Occipital lobe (tissue), 2 donors: ENCODE measurements around the gene STK38. TPM values are rescaled to one million over a fixed set of nuclear protein-coding genes. Genes with fewer than 3 reads are reported as not detected.
"Not testable (repeated sequence)": the region's sequence is repeated elsewhere in the genome, so short reads cannot be mapped to it uniquely, and the experiment has no call there.

ENCODE experiments used
- DNase-seq: peaks from one replicate; lab custom pipeline; 2025; lab: John Stamatoyannopoulos, UW
- total RNA-seq: library from RNA; depleted of rRNA; stranded (reverse); fragments of >200 nt; gene quantifications from one replicate; pipeline ENCODE4 v1.2.3, GENCODE V29; 2014

Gene STK38
- total RNA-seq, 1 donor from 2014 or later, result 11.9 TPM

- DNase-seq, result no peak
Observed at GRCh38 chr6:36489426-36489825, 57.9 kb downstream of the STK38 start.

GRCh38 chr6:36488221-36488620 is 59.1 kb downstream of the STK38 start:
- no peak for DNase-seq

GRCh38 chr6:36487698-36488097 is 59.6 kb downstream of the STK38 start:
- no peak for DNase-seq

- no peak for DNase-seq
Observed at GRCh38 chr6:36484736-36485135, 62.5 kb downstream of the STK38 start.

GRCh38 chr6:36483326-36483725 is 64.0 kb downstream of the STK38 start:
- DNase-seq, result not testable (repeated sequence)

GRCh38 chr6:36479256-36479655 is 68.0 kb downstream of the STK38 start:
- no peak for DNase-seq

GRCh38 chr6:36478051-36478526 is 69.2 kb downstream of the STK38 start:
- DNase-seq, result no peak

- DNase-seq, result no peak
Observed at GRCh38 chr6:36469946-36470345, 77.3 kb downstream of the STK38 start.

GRCh38 chr6:36469148-36469661 is 78.1 kb downstream of the STK38 start:
- no peak for DNase-seq

- DNase-seq, result no peak
Observed at GRCh38 chr6:36467625-36468024, 79.7 kb downstream of the STK38 start.

- no peak for DNase-seq
Observed at GRCh38 chr6:36464233-36464632, 83.0 kb downstream of the STK38 start.

GRCh38 chr6:36463676-36464075 is 83.6 kb downstream of the STK38 start:
- DNase-seq, result no peak

- DNase-seq, result no peak
Observed at GRCh38 chr6:36461646-36462045, 85.6 kb downstream of the STK38 start.

- no peak for DNase-seq
Observed at GRCh38 chr6:36460916-36461315, 86.4 kb downstream of the STK38 start.

GRCh38 chr6:36459501-36459900 is 87.8 kb downstream of the STK38 start:
- DNase-seq, result no peak

GRCh38 chr6:36455486-36456027 is 91.7 kb downstream of the STK38 start:
- DNase-seq, result no peak

- DNase-seq, result not testable (repeated sequence)
Observed at GRCh38 chr6:36452897-36453296, 94.4 kb downstream of the STK38 start.

- not testable (repeated sequence) for DNase-seq
Observed at GRCh38 chr6:36449173-36449572, 98.1 kb downstream of the STK38 start.

GRCh38 chr6:36445621-36446020 is 101.7 kb downstream of the STK38 start:
- DNase-seq, result no peak

GRCh38 chr6:36444470-36444869 is 102.8 kb downstream of the STK38 start:
- no peak for DNase-seq
